Fibroblast of the aortic adventitia (primary cell): ENCODE results near the gene SNX32. TPM values are rescaled to one million over a fixed set of nuclear protein-coding genes. Genes with fewer than 3 reads are reported as not detected.
"Not testable (repeated sequence)": the region's sequence is repeated elsewhere in the genome, so short reads cannot be mapped to it uniquely, and the experiment has no call there.

Experiments used
- DNase-seq: peaks from one replicate; pipeline ENCODE4 v3.0.0-alpha.2; 2010; ENCODE audit warnings: low read depth
- H3K4me3 ChIP-seq: 2 replicates; pipeline ENCODE4 v1.5.1; 2011; ENCODE audit warnings: low read depth, mild to moderate bottlenecking, control low read depth, low read length, moderate library complexity
- total RNA-seq: library from RNA; depleted of rRNA; stranded (reverse); fragments of >200 nt; gene quantifications from 2 replicates; pipeline ENCODE4 v1.2.3, GENCODE V29; 2012; ENCODE audit warnings: low replicate concordance
- TF ChIP-seq, protein P1 (sequence below): IDR thresholded peaks from 2 replicates; pipeline ENCODE4 v1.5.1; 2011; ENCODE audit warnings: mild to moderate bottlenecking, low read length, control low read depth, inconsistent platforms; ENCODE audit not compliant: insufficient read depth

Gene SNX32
- total RNA-seq, 1 donor = 1.6 TPM

GRCh38 chr11:65886826-65887722 lies 53.3 kb downstream of the SNX32 start:
- TF ChIP-seq, protein P1, sequence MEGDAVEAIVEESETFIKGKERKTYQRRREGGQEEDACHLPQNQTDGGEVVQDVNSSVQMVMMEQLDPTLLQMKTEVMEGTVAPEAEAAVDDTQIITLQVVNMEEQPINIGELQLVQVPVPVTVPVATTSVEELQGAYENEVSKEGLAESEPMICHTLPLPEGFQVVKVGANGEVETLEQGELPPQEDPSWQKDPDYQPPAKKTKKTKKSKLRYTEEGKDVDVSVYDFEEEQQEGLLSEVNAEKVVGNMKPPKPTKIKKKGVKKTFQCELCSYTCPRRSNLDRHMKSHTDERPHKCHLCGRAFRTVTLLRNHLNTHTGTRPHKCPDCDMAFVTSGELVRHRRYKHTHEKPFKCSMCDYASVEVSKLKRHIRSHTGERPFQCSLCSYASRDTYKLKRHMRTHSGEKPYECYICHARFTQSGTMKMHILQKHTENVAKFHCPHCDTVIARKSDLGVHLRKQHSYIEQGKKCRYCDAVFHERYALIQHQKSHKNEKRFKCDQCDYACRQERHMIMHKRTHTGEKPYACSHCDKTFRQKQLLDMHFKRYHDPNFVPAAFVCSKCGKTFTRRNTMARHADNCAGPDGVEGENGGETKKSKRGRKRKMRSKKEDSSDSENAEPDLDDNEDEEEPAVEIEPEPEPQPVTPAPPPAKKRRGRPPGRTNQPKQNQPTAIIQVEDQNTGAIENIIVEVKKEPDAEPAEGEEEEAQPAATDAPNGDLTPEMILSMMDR = no peak
- peak overlapping the region; percentile 87 for H3K4me3 ChIP-seq
- no peak for DNase-seq

DNA sequence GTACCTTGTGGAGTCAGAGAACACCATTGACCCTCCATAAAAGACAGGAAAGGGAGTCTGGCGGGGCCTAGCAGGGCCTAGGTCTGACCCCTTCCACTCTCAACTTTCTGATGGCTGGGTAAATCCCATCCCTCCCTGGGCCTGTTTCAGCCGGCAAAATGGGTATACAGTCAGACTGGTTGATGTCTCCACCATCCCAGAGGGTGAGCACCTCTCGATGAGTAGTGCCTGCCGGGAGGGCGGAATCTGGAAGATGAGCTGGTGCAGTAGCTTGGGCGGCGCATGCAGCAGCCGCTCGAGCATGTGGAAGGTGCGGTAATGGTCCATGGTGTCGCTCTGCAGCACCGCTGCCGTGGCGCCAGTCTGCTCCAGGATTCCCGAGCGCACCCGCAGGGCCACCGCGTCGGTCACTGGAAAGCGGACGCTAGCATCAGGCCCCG lies 54.0 kb downstream of the SNX32 start:
- H3K4me3 ChIP-seq = peak overlapping the region; percentile 87
- DNase-seq = no peak
- TF ChIP-seq, protein P1 = no peak

DNA sequence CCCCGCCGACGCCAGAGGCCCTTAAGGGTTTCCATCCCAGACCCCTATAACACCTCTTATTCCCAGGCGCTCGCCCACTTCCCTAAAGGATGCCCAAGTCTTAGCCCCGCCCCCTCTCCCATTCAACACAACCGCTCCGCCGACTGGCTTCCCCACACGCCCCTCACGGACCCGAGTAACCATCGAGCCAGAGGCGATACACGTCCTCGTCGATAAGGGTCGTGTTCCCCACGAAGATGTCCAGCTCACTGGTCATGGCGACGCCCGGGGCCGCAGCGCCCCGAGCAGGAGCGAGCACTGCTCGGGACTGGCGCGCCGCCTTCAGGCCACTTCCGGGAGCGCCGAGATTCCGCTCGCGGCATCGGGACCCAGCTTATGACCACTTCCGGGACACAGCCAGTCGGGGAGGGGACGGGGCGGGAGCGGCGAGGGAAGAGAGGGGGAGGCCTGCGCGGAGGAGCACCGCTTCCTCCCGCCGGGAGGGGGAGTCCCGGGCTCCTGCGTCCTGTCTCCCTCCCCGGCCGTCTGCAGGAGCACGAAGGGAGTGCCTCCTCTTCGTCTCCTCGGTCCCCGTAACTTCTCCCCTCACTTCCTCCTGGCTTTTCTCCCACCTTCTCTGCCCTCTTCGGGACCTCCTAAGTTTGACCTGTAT lies 54.5 kb downstream of the SNX32 start, which contains the start of gene FIBP:
FIBP (minus strand) TSS at position 309 of the 652 bp plus-strand sequence; CDS start at position 256, 53 bp downstream.
- peak within 1 kb of the TSS; percentile 87 for H3K4me3 ChIP-seq
- TF ChIP-seq, protein P1 = peak; percentile 76
- peak; percentile 95 for DNase-seq

DNA sequence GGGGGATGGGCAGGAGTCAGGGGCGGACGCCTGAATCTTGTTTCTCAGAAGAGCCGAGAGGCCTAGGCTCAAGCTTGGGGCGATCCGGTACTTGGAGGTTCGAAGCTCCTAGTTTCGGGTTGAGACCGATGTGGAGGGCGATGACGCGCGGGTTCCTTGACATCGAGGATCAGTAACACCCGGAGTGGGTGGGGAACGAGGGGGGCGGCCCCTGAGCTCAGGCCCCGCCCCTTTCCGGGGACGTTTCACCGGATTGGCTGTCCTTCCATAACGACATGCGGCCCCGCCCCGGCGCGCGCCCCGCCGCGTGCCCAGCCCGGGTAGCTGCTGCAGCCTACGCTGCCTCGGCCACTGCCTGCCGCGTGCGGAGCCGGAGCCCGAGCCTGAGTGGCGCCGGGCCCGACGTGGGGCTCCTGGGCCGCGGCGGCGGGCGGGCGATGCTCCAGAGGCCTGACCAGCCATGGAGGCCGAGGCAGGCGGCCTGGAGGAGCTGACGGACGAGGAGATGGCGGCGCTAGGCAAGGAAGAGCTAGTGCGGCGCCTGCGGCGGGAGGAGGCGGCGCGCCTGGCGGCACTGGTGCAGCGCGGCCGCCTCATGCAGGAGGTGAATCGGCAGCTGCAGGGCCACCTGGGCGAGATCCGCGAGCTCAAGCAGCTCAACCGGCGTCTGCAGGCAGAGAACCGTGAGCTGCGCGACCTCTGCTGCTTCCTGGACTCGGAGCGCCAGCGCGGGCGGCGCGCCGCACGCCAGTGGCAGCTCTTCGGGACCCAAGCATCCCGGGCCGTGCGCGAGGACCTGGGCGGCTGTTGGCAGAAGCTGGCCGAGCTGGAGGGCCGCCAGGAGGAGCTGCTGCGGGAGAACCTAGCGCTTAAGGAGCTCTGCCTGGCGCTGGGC lies 56.8 kb downstream of the SNX32 start, which contains the start of gene CCDC85B:
CCDC85B (plus strand) TSS at position 350 of the 895 bp plus-strand sequence; CDS start at position 461, 111 bp downstream.
- peak within 1 kb of the TSS; percentile 81 for H3K4me3 ChIP-seq
- DNase-seq = peak; percentile 95
- TF ChIP-seq, protein P1 = no peak

GRCh38 chr11:65891219-65892136 lies 57.7 kb downstream of the SNX32 start:
- H3K4me3 ChIP-seq = peak overlapping the region; percentile 81
- TF ChIP-seq, protein P1 = peak; percentile 33
- DNase-seq = no peak

- peak overlapping the region; percentile 81 for H3K4me3 ChIP-seq
- not testable (repeated sequence) for DNase-seq
Measured at GRCh38 chr11:65892137-65892540, 58.4 kb downstream of the SNX32 start.
